ENCODE results near the gene ATP5IF1. TPM values are rescaled to one million over a fixed set of nuclear protein-coding genes. Genes with fewer than 3 reads are reported as not detected.

Gene ATP5IF1
- total and polyA plus RNA-seq, 2 of the 13 experiments (the other 11 are each of a cell fraction or from before 2014, with no cell fraction given), result 97.7 to 131 TPM

GRCh38 chr1:28273216-28273860, 37.4 kb downstream of the ATP5IF1 start (continued):
- no peak for TF ChIP-seq SNRNP70 (IDR thresholded peaks at IDR 0.05; ENCODE audit: low read depth, low read length)

- BruUV-seq (replicated peaks), result no TSS peak
- 100% methylated on average over 5 of the region's 5 CpGs for WGBS (ENCODE audit: low lambda C conversion rate)
- no peak overlapping the region for H2AFZ ChIP-seq (ENCODE audit: low read length)
- no peak overlapping the region for H3K9ac ChIP-seq (ENCODE audit: insufficient read depth, low read depth, low read length)
- H4K20me1 ChIP-seq (ENCODE audit: insufficient read depth, low read length), result no peaks in the 10 kb centered on the region
- DNase-seq (ENCODE audit: low spot score), result no peak
- H3K4me2 ChIP-seq (ENCODE audit: low read depth, low read length), result no peak overlapping the region
- no peak for ATAC-seq
- intact Hi-C loops (cut with micrococcal nuclease; ENCODE audit: unreplicated experiment) (no loop called here), in situ Hi-C loops (cut with HindIII; ENCODE audit: extremely low pct_ligation_motif_present, low pct_unique_long_range_greater_than_20kb) (no loop called here)
- TF ChIP-seq ZNF75D (CRISPR knock-in tag; IDR thresholded peaks at IDR 0.05; ENCODE audit: borderline replicate concordance) (no peak), PRDM15 (CRISPR knock-in tag; IDR thresholded peaks at IDR 0.05) (no peak), NFKBIZ (CRISPR knock-in tag; IDR thresholded peaks at IDR 0.05) (no peak)
- H3K4me1 ChIP-seq (ENCODE audit: insufficient read depth, low read length), result peaks cover 18% of the 10 kb centered on the region
- no peaks in the 10 kb centered on the region for H3K27me3 ChIP-seq (ENCODE audit: control insufficient read depth in 1 of 2, insufficient read depth in 2 of 2, low read length in 2 of 2)
- H3K9me3 ChIP-seq (ENCODE audit: low read length), result no peaks in the 10 kb centered on the region
- no peak for FAIRE-seq
- no peak overlapping the region for H3K27ac ChIP-seq (ENCODE audit: extremely low read length, insufficient read depth, low read length)
- no peak overlapping the region for H3K4me3 ChIP-seq (replicated peaks in 1 of 3; ENCODE audit: insufficient read depth in 1 of 3, low read depth in 2 of 3, low read length in 3 of 3)
- H3K79me2 ChIP-seq (ENCODE audit: insufficient read depth, low read length), result no peaks in the 10 kb centered on the region
- ChIA-PET POLR2A (no interaction called here), CTCF (ENCODE audit: low intra/inter-chr PET ratio, low total read pairs) (no interaction called here)
- peaks cover 39 to 82% of the 10 kb centered on the region in 2 experiments for H3K36me3 ChIP-seq (replicated peaks in 1 of 2; ENCODE audit: control insufficient read depth in 1 of 2, insufficient read depth in 2 of 2, low read length in 2 of 2)
These were observed 42.8 kb downstream of the ATP5IF1 start for GRCh38 chr1:28278763-28279162.

Measured in HepG2 (cell line).